Vagina (tissue), 2 donors: ENCODE measurements around the gene PILRB.

Experiments used
- CTCF ChIP-seq, 3 experiments: fragments of 450-650 bp in 2 of 3; fragments of 200-600 bp in 1 of 3; sonication (generic) in 1 of 3; IDR thresholded peaks; one replicate each; pipeline ENCODE4 v1.5.1; 2017 to 2019; ENCODE audit warnings: antibody characterized with exemption in 3 of 3, mild to moderate bottlenecking in 2 of 3, moderate library complexity in 2 of 3
- POLR2A ChIP-seq, 2 donors: fragments of 450-650 bp; IDR thresholded peaks; one replicate each; pipeline ENCODE4 v1.6.1; 2017; ENCODE audit warnings: antibody characterized with exemption in 2 of 2, mild to moderate bottlenecking in 2 of 2, moderate library complexity in 2 of 2
- POLR2AphosphoS5 ChIP-seq, 2 donors: sonication (generic); formaldehyde crosslinking; IDR thresholded peaks; one replicate each; pipeline ENCODE4 v1.9.0; 2017; ENCODE audit warnings: antibody characterized with exemption in 2 of 2, mild to moderate bottlenecking in 2 of 2, low read depth in 1 of 2; ENCODE audit not compliant: insufficient read depth in 1 of 2

- TF ChIP-seq POLR2A (IDR thresholded peaks at IDR 0.05) (no peak), CTCF (IDR thresholded peaks at IDR 0.05) (no peak), POLR2AphosphoS5 (IDR thresholded peaks at IDR 0.05; ENCODE audit: insufficient read depth in 1 of 2, low read depth in 1 of 2) (no peak)
Measured at GRCh38 chr7:100360135-100360854, 2.4 kb downstream of the PILRB start.
